Measurements from ENCODE around the gene NUP153. TPM values are rescaled to one million over a fixed set of nuclear protein-coding genes. Genes with fewer than 3 reads are reported as not detected.

Gene NUP153
- total RNA-seq, 4 donors from 2014 or later = 35.5 to 42.2 (median 40.5) TPM

- TF ChIP-seq CTCF (IDR thresholded peaks at IDR 0.05) (no peak), POLR2A (IDR thresholded peaks at IDR 0.05) (no peak)
Observed at GRCh38 chr6:17653198-17653882, 53.4 kb downstream of the NUP153 start.

GRCh38 chr6:17650656-17651309 is 55.9 kb downstream of the NUP153 start:
- H3K4me3 ChIP-seq (ENCODE audit: low read depth, poor library complexity, severe bottlenecking) = no peak overlapping the region
- intact Hi-C loops (cut with DNase I; ENCODE audit: low total_unique reads) = no loop called here
- TF ChIP-seq CTCF (IDR thresholded peaks at IDR 0.05) = no peak
- no peak for TF ChIP-seq POLR2A (IDR thresholded peaks at IDR 0.05)
- DNase-seq (ENCODE audit: low spot score in 2 of 2) = no peak
- whole genome bisulfite sequencing, 2 donors = 82 to 83% methylated on average over 3 of the region's 3 CpGs

More at GRCh38 chr6:17653198-17653882, 53.4 kb downstream of the NUP153 start:
- intact Hi-C loops (cut with DNase I; ENCODE audit: low total_unique reads) = no loop called here
- DNase-seq (ENCODE audit: low spot score in 2 of 2) = no peak
- WGBS, 2 donors = 67 to 73% methylated on average over 5 of the region's 5 CpGs
- H3K4me3 ChIP-seq (ENCODE audit: low read depth, poor library complexity, severe bottlenecking) = no peak overlapping the region

- DNase-seq (ENCODE audit: low spot score in 2 of 2) = no peak
- 94 to 98% methylated on average over 3 of the region's 3 CpGs for WGBS, 2 donors
Observed at GRCh38 chr6:17648745-17649144, 58.0 kb downstream of the NUP153 start.

GRCh38 chr6:17640477-17640917 is 66.2 kb downstream of the NUP153 start:
- WGBS, 2 donors = 92 to 94% methylated on average over 3 of the region's 3 CpGs
- no peak for DNase-seq (ENCODE audit: low spot score in 2 of 2)
- intact Hi-C loops (cut with DNase I; ENCODE audit: low total_unique reads) = no loop called here

More at GRCh38 chr6:17648745-17649144, 58.0 kb downstream of the NUP153 start:
- intact Hi-C loops (cut with DNase I; ENCODE audit: low total_unique reads) = no loop called here
- TF ChIP-seq POLR2A (IDR thresholded peaks at IDR 0.05) (no peak), CTCF (IDR thresholded peaks at IDR 0.05) (no peak)
- H3K4me3 ChIP-seq (ENCODE audit: low read depth, poor library complexity, severe bottlenecking) = no peak overlapping the region

GRCh38 chr6:17638212-17638715 is 68.5 kb downstream of the NUP153 start:
- WGBS, 2 donors = 58 to 61% methylated on average over 2 of the region's 2 CpGs
- intact Hi-C loops (cut with DNase I; ENCODE audit: low total_unique reads) = no loop called here
- no peak overlapping the region for H3K4me3 ChIP-seq (ENCODE audit: low read depth, poor library complexity, severe bottlenecking)
- no peak for DNase-seq (ENCODE audit: low spot score in 2 of 2)
- TF ChIP-seq CTCF (IDR thresholded peaks at IDR 0.05) (no peak), POLR2A (IDR thresholded peaks at IDR 0.05) (no peak)

More at GRCh38 chr6:17640477-17640917, 66.2 kb downstream of the NUP153 start:
- TF ChIP-seq POLR2A (IDR thresholded peaks at IDR 0.05) = no peak
- TF ChIP-seq CTCF (IDR thresholded peaks at IDR 0.05) = no peak
- H3K4me3 ChIP-seq (ENCODE audit: low read depth, poor library complexity, severe bottlenecking) = no peak overlapping the region

All from lower leg skin (tissue), 4 donors.